NT2/D1 (cell line): Measurements from ENCODE around the gene NBEAL2.
A peak's percentile ranks its signal among the peaks of the same experiment; 100 is the strongest.

Experiments
- DNase-seq: peaks from one replicate; pipeline ENCODE4 v3.0.0-alpha.2; 2011; ENCODE audit warnings: low read depth, low spot score
- H3K27me3 ChIP-seq: 2 replicates; pipeline ENCODE4 v1.6.0; 2011; ENCODE audit warnings: mild to moderate bottlenecking; ENCODE audit not compliant: insufficient read length, insufficient read depth
- H3K36me3 ChIP-seq: 2 replicates; pipeline ENCODE4 v1.6.1; 2011; ENCODE audit warnings: mild to moderate bottlenecking, low read length, mixed read lengths; ENCODE audit not compliant: insufficient read depth, insufficient read length
- H3K4me1 ChIP-seq: 2 replicates; pipeline ENCODE4 v1.5.1; 2011; ENCODE audit not compliant: insufficient read depth, insufficient read length
- H3K4me3 ChIP-seq: 2 replicates; pipeline ENCODE4 v1.5.1; 2011; ENCODE audit warnings: low read depth; ENCODE audit not compliant: insufficient read length
- H3K9ac ChIP-seq: 2 replicates; pipeline ENCODE4 v1.6.0; 2011; ENCODE audit warnings: low read depth; ENCODE audit not compliant: insufficient read length
- H3K9me3 ChIP-seq: 2 replicates; pipeline ENCODE4 v1.5.1; 2011; ENCODE audit warnings: mild to moderate bottlenecking, low read length; ENCODE audit not compliant: insufficient read depth
- SUZ12 ChIP-seq: IDR thresholded peaks from 2 replicates; pipeline ENCODE4 v1.6.1; 2011; ENCODE audit not compliant: insufficient read length, insufficient read depth; ENCODE audit errors: extremely low read depth
- YY1 ChIP-seq: IDR thresholded peaks from 2 replicates; pipeline ENCODE4 v1.6.1; 2011; ENCODE audit not compliant: insufficient read length, insufficient read depth
- ZNF274 ChIP-seq: IDR thresholded peaks from 2 replicates; pipeline ENCODE4 v1.6.1; 2011; ENCODE audit warnings: mild to moderate bottlenecking, low read depth, low read length

Gene NBEAL2, protein sequence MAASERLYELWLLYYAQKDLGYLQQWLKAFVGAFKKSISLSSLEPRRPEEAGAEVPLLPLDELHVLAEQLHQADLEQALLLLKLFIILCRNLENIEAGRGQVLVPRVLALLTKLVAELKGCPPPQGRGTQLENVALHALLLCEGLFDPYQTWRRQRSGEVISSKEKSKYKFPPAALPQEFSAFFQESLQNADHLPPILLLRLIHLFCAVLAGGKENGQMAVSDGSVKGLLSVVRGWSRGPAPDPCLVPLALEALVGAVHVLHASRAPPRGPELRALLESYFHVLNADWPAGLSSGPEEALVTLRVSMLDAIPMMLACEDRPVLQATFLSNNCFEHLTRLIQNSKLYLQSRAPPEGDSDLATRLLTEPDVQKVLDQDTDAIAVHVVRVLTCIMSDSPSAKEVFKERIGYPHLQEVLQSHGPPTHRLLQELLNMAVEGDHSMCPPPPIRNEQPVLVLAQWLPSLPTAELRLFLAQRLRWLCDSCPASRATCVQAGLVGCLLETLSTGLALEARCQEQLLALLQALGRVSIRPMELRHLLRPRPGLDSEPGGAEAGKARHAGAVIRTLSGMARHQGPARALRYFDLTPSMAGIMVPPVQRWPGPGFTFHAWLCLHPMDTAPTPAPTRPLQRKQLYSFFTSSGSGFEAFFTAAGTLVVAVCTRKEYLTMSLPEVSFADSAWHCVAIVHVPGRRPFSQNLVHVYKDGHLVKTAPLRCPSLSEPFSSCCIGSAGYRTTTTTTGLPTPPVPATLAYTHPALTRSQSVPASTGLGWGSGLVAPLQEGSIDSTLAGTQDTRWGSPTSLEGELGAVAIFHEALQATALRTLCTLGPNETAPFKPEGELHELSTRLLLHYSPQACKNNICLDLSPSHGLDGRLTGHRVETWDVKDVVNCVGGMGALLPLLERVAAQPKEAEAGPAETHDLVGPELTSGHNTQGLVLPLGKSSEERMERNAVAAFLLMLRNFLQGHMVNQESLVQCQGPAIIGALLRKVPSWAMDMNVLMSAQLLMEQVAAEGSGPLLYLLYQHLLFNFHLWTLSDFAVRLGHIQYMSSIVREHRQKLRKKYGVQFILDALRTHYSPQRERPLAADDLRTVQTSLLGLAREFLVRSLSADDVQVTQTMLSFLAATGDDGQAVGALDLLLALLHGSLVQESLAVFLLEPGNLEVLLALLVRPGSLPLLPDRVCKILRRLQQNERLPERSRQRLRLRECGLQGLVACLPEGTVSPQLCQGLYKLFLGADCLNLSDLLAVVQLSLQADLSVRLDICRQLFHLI (N-terminal part only)

DNA sequence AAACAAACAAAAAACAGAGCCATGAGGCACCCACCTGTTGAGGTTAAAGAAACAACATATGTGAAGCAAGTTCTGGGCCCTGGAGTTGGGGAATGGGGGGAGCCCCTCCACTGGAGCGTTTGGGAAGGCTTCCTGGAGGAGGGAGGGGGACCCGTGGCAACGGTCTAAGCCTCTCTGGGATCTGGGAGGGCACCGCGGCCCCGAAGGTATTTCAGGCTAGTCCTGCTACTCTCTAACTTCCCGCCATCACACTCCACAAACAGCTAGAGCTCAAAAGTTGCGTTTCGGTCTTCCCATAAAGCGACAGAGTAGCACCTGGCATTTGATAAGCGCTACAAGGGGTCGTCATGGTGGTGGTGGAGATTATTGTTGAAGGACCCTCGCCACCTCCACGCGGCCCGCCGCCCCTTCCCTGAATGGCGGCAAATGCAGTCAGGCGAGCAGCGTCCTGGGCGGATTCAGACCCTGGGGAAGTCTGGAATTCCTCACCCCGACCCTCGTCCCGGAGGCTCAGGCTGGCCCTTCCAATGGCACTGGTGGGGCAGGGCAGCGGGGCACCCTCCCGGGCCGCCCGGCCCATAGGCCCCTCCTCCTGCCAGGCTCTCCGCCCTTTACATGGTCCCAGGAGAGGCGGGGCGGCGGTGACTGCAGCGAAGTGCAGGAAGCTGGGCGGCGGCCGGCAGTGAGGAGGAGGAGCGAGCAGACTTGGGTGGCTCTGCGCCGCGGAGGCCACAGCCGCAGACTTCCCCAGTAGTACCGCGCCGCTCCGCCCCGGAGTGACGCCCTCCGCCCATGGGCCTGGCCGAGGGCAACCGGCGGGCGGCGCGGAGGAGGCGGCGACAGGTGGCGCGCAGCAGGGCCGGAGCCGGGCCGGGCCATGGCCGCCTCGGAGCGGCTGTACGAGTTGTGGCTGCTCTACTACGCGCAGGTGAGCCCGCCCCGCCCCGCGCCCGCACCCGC is at the start of gene NBEAL2:
NBEAL2 (plus strand) TSS at position 682 of the 960 bp plus-strand sequence; CDS start at position 878, 196 bp downstream.
- H3K4me3 ChIP-seq, result peak within 1 kb of the TSS; percentile 59
- H3K9me3 ChIP-seq, result no peaks in the 10 kb centered on the region
- H3K27me3 ChIP-seq, result peaks cover 10% of the 10 kb centered on the region
- peaks cover 20% of the 10 kb centered on the region for H3K4me1 ChIP-seq
- TF ChIP-seq SUZ12, result no peak
- no peak for TF ChIP-seq ZNF274
- no peak for TF ChIP-seq YY1
- peak; percentile 85 for DNase-seq
- peak within 1 kb of the TSS; percentile 77 for H3K9ac ChIP-seq
- H3K36me3 ChIP-seq, result peaks cover 9% of the 10 kb centered on the region

DNA sequence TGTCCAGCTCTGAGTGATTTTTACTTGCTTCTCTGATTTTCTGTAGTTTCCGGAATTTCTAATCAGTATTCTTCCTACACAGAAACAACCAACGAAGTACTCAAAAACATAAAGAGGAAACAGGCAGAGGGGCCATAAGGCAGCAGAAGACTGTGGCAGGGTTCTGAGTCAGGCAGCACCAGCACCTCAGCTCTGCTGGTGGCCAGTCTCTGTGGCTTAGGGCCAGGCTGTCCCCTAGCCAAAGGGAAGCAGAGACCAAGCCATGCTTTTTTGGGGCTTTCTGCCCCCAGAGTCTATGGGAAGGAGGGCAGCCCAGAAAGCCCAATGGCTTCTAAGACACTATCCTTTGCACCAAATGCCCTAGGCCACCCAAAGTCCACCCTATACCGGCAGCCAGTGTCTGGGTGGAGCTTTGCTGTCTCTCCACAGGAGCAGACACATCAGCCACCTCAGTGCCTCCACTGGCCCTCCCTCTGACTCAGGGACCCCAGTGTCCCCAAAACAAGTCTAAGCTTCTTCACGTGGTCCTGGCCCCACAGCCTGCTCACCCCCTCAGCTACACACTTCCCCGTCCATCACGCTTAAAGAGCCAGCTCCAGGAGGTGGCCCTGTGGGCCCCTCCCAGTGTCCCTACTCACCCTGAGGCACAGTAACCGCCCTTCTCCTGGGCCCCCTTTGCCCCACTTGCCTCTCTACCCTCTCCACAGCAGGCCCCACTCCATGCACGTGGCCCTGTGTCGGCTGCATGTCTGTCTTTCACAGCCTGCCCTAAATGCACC is 49.1 kb upstream of the NBEAL2 start:
- no peaks in the 10 kb centered on the region for H3K27me3 ChIP-seq
- H3K4me3 ChIP-seq, result no peak overlapping the region
- H3K4me1 ChIP-seq, result peaks cover 38% of the 10 kb centered on the region
- DNase-seq, result no peak
- no peak for TF ChIP-seq YY1
- TF ChIP-seq SUZ12, result no peak
- no peak overlapping the region for H3K9ac ChIP-seq
- peaks cover 74% of the 10 kb centered on the region for H3K36me3 ChIP-seq
- H3K9me3 ChIP-seq, result no peaks in the 10 kb centered on the region

DNA sequence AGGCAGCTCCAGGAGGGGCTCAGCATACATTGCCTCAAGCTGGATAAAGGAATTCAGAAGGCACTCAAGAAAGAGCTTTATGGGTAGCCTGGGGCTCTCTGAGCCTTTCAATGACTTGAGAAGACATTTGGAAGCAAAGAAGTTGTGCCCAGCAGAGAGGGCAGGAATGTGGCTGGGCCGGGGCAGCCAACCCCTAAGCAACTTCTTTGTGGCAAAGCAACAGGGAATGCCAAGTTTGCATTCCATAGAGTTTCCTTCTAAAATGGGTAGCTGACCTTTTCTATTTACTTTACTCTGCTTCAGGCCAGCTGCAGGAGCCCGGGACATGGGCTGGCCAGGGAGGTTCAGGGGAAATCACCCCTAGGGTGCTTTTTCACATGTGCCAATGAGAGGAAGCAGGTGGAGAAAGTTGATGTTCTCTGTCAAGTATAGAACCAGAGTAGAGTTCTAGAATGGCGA is 48.5 kb upstream of the NBEAL2 start:
- Histone ChIP-seq H3K36me3 (peaks cover 70% of the 10 kb centered on the region), H3K9me3 (no peaks in the 10 kb centered on the region), H3K4me3 (no peak overlapping the region), H3K9ac (no peak overlapping the region), H3K4me1 (peaks cover 40% of the 10 kb centered on the region), H3K27me3 (no peaks in the 10 kb centered on the region)
- TF ChIP-seq ZNF274 (no peak), YY1 (no peak), SUZ12 (no peak)
- no peak for DNase-seq

DNA sequence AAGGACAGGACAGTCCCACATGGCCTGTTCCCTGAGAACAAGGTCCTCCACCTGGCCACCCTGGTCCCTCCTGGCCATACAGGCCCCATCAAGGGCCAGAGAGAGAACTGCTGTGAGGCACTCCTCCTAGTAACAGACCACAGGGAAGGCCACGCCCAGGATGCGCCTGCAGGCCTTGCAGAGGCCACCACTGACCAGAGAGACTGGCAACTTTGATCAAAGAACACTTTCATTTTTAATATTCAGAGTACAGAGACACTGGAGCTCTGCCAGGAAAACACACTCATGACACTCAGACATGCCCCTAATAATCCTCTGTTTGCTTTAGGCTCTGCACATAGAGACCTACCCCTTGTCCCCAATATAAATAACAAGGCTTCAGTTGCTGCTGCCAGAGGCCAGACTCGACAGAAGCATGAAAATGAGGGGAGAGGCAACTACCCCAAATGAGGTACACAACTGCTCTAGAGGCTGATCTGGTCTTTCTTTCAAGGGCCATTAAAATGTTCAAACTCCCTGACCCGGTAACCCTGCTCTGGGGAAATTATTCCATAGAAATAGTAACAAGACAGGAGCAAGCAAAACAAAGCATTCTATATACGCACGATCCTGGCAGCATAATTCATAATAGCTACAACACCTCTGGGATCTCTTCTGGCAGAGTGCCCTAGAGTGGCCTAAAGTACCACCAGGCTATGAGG is 47.7 kb upstream of the NBEAL2 start:
- Histone ChIP-seq H3K4me3 (no peak overlapping the region), H3K36me3 (peaks cover 70% of the 10 kb centered on the region), H3K9me3 (no peaks in the 10 kb centered on the region), H3K4me1 (peaks cover 44% of the 10 kb centered on the region), H3K9ac (no peak overlapping the region), H3K27me3 (no peaks in the 10 kb centered on the region)
- TF ChIP-seq ZNF274 (no peak), YY1 (no peak), SUZ12 (no peak)
- DNase-seq, result no peak

DNA sequence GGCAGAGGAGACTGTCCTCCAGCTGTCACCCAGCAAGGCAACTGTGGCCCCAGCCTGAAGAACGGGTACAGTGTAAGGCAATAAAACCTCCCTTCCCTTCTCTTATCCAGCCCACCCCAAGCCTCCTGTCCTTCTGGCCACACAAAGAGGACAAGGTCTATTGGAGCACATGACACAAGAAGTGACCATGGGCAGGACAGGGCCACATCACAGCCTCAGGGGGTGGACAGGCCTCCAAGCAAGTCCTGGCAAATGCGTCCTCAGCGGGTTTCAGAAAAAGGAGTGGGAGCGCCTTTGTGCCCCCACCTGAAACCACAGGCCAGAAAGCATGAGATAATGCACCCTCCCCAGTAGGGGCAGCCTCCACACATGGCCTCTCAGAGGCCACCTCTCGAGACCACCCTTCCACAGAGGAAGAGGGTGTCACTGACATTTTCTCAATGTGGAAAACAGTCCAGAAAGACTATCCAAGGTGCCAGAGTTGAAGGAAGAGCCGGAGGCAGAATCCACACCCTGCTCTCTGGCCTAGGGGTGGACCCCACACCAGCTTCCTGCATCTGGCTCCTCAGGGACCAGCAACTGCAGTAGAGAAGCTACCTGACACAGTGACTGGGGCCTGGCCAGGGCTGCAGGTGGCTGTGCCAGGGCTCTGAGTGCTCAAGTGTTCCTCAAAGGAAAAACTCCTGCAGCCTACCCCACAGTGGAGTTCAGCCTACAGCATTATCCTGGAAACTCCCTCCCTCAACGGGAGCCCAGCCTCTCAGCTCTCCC is 46.8 kb upstream of the NBEAL2 start:
- DNase-seq, result no peak
- Histone ChIP-seq H3K9me3 (no peaks in the 10 kb centered on the region), H3K4me3 (no peak overlapping the region), H3K4me1 (peaks cover 42% of the 10 kb centered on the region), H3K27me3 (no peaks in the 10 kb centered on the region), H3K36me3 (peaks cover 70% of the 10 kb centered on the region), H3K9ac (no peak overlapping the region)
- TF ChIP-seq SUZ12, result no peak
- no peak for TF ChIP-seq ZNF274
- no peak for TF ChIP-seq YY1
